AG04449 (cell line): ENCODE results near the gene BEX3.
"Not testable (repeated sequence)": the region's sequence is repeated elsewhere in the genome, so short reads cannot be mapped to it uniquely, and the experiment has no call there.

Source experiments
- CTCF ChIA-PET: fragments of 350-600 bp; formaldehyde crosslinking; extraction: SDS; loops from one replicate; lab custom pipeline; 2021; ENCODE audit warnings: antibody characterized with exemption; lab: Yijun Ruan, JAX
- POLR2A ChIA-PET: fragments of 400-600, 350-600 bp; formaldehyde crosslinking; extraction: SDS; loops from one replicate; lab custom pipeline; 2020; ENCODE audit warnings: antibody characterized with exemption, inconsistent platforms; lab: Yijun Ruan, JAX
- DNase-seq: peaks from one replicate; pipeline ENCODE4 v3.0.0-alpha.2; 2010; ENCODE audit warnings: low read depth, low spot score
- H3K4me3 ChIP-seq: 2 replicates; pipeline ENCODE4 v1.5.1; 2011; ENCODE audit warnings: low read depth, mild to moderate bottlenecking, control low read depth, low read length
- CTCF ChIP-seq: IDR thresholded peaks from one replicate; pipeline ENCODE4 v1.5.1; 2011; ENCODE audit warnings: mild to moderate bottlenecking, moderate library complexity, low read length, control low read depth, inconsistent platforms; ENCODE audit not compliant: insufficient read depth; ENCODE audit errors: missing control alignments

Gene BEX3

GRCh38 chrX:103347682-103348397 lies 28.5 kb upstream of the BEX3 start:
- ChIA-PET POLR2A (no interaction called here), CTCF (interaction anchor here (0.8 to 1.0 kb wide), 2 partner anchors 8 to 16 kb away, joined by 3 to 4 read pairs; no protein-coding TSS in a partner anchor)
- TF ChIP-seq CTCF = no peak
- no peak for DNase-seq
- no peak overlapping the region for H3K4me3 ChIP-seq

GRCh38 chrX:103356130-103356798 lies 20.1 kb upstream of the BEX3 start, which contains the start of gene TCEAL9:
Gene TCEAL9, plus strand, starts transcription at chrX:103356506. Its CDS starts 1,179 bp downstream, at chrX:103357685.
- no peak for DNase-seq
- TF ChIP-seq CTCF = no peak
- POLR2A ChIA-PET = interaction anchor here (0.6 to 0.9 kb wide), 3 partner anchors 21 to 46 kb away, joined by 3 to 6 read pairs (median 3); no protein-coding TSS in a partner anchor
- H3K4me3 ChIP-seq = peak within 1 kb of the TSS; percentile 79
- CTCF ChIA-PET = interaction anchor here (0.9 to 2.1 kb wide), 4 partner anchors 9 to 108 kb away, joined by 3 to 12 read pairs (median 6); no protein-coding TSS in a partner anchor

DNA sequence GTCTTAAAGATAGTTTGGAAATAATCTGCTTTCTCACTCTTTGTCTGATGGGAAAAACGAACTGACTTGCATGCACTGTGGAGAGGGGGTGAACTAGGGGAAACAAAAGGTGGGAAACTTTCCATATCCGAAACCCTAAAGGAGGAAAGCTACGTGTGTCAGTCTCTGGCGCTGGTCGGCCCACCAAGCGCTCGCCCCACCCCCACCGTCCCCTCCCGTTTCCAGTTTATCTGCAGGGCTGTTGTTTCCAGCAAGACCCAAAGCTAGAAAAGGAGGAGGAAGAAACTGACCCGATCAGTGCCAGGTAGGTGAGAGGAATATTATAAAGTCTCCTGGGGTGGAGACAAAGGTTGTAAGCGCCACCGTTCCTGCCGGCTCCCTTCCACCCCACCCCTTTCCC lies 19.5 kb upstream of the BEX3 start:
- ChIA-PET POLR2A (no interaction called here), CTCF (interaction anchor here (1.1 to 2.1 kb wide), 2 partner anchors 14 to 107 kb away, joined by 8 to 12 read pairs; no protein-coding TSS in a partner anchor)
- no peak for TF ChIP-seq CTCF

DNA sequence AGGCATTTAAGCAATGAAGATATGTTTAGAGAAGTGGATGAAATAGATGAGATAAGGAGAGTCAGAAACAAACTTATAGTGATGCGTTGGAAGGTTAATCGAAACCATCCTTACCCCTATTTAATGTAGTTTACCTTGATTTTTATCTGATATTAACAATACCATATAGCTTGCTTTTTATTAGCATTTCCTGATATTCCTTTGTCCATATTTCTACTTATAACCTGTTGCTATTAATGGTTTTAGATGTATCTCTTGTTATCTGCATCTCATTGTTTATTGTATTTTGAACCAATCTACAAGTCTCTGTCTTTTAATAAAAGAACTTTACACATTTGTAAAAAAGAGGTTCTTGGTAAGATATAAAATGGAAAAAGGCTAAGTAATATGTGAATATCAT lies 18.5 kb upstream of the BEX3 start:
- DNase-seq = no peak
- H3K4me3 ChIP-seq = peak overlapping the region; percentile 79
- ChIA-PET POLR2A (no interaction called here), CTCF (no interaction called here)
- no peak for TF ChIP-seq CTCF

More for the DNA sequence above, 19.5 kb upstream of the BEX3 start:
- no peak for DNase-seq
- peak overlapping the region; percentile 79 for H3K4me3 ChIP-seq

- H3K4me3 ChIP-seq, POLR2A ChIA-PET, DNase-seq, CTCF ChIA-PET: not testable (repeated sequence)
Measured at GRCh38 chrX:103359605-103360004, 16.7 kb upstream of the BEX3 start.

- ChIA-PET CTCF (no interaction called here), POLR2A (no interaction called here)
- DNase-seq = no peak
- TF ChIP-seq CTCF = no peak
- no peak overlapping the region for H3K4me3 ChIP-seq
Measured at GRCh38 chrX:103360092-103360491, 16.2 kb upstream of the BEX3 start.
